Measurements from ENCODE around the gene MED6. TPM values are rescaled to one million over a fixed set of nuclear protein-coding genes. Genes with fewer than 3 reads are reported as not detected.

MED6 gene
- total RNA-seq, 1 experiment from 2014 or later, result 55.3 TPM

GRCh38 chr14:70646705-70647104, 46.2 kb upstream of the MED6 start:
- DNase-seq, result no peak
- Mint-ChIP-seq H3K27me3 (ENCODE audit: low read depth) (no peaks in the 10 kb centered on the region), H3K27ac (peak overlapping the region; percentile 92 to 94 (median 93)), H3K9me3 (no peaks in the 10 kb centered on the region), H3K4me1 (peaks cover 49 to 60% of the 10 kb centered on the region in 2 experiments), H3K36me3 (ENCODE audit: insufficient read depth in 1 of 3, low read depth in 3 of 3) (peaks cover 14 to 22% (median 20%) of the 10 kb centered on the region in 3 experiments), H3K4me3 (peak overlapping the region in 1 of 2 experiments; percentile 68; a peak in 3 of 5 replicates)
- no peak overlapping the region for H3K23ac ChIP-seq (ENCODE audit: insufficient read length, low read depth, low read length)
- H2BK12ac ChIP-seq (ENCODE audit: insufficient read length, low read depth, low read length), result no peak overlapping the region
- no peak overlapping the region for H3K4ac ChIP-seq (ENCODE audit: low read depth, low read length)
- no peaks in the 10 kb centered on the region for H3K27me3 ChIP-seq (ENCODE audit: insufficient read depth, low read length)
- no peak overlapping the region for H2BK120ac ChIP-seq (ENCODE audit: low read depth, low read length, poor library complexity, severe bottlenecking)
- H2AFZ ChIP-seq (ENCODE audit: low read length), result no peak overlapping the region
- H4K5ac ChIP-seq (ENCODE audit: insufficient read length, low read depth, low read length), result no peak overlapping the region
- no peak overlapping the region for H4K8ac ChIP-seq (replicated peaks; ENCODE audit: insufficient read length, low read depth, low read length)
- H3K79me2 ChIP-seq (ENCODE audit: insufficient read depth, low read length), result peaks cover 57% of the 10 kb centered on the region; the same call in 1 of the 2 replicates
- no peak overlapping the region for H3K18ac ChIP-seq (ENCODE audit: insufficient read length, low read depth, low read length)
- H3K23me2 ChIP-seq (ENCODE audit: insufficient read length, low read depth, low read length, poor library complexity, severe bottlenecking), result peaks cover 12% of the 10 kb centered on the region
- no peak overlapping the region for H3K56ac ChIP-seq (ENCODE audit: insufficient read length, low read depth, low read length)
- WGBS (ENCODE audit: extremely low coverage, insufficient read length, low lambda C conversion rate), result no CpG with 5 or more reads among the region's 2 CpGs
- no peak overlapping the region for H2BK20ac ChIP-seq (ENCODE audit: low read depth, low read length, poor library complexity, severe bottlenecking)
- no peaks in the 10 kb centered on the region for H4K20me1 ChIP-seq (ENCODE audit: control insufficient read depth, insufficient read depth, insufficient read length)
- H3K4me1 ChIP-seq (ENCODE audit: insufficient read depth, low read length), result peaks cover 26% of the 10 kb centered on the region
- H3K14ac ChIP-seq (ENCODE audit: insufficient read depth, low read length), result no peak overlapping the region
- peak overlapping the region; percentile 92 for H3K27ac ChIP-seq (ENCODE audit: insufficient read length, low read depth, low read length)
- peak overlapping the region; percentile 22 for H3K4me2 ChIP-seq (ENCODE audit: insufficient read depth, insufficient read length, low read length)
- H2BK5ac ChIP-seq (ENCODE audit: insufficient read length, low read length), result no peak overlapping the region
- H3T11ph ChIP-seq (ENCODE audit: low read length), result no peak overlapping the region
- no peak overlapping the region for H3K9ac ChIP-seq (ENCODE audit: extremely low read depth, insufficient read length, low read length)
- H3K9me3 ChIP-seq (ENCODE audit: control insufficient read depth, low read depth, low read length), result no peaks in the 10 kb centered on the region
- no peak overlapping the region for H4K91ac ChIP-seq (ENCODE audit: insufficient read length, low read depth, low read length)
- peaks cover 4% of the 10 kb centered on the region for H3K79me1 ChIP-seq (ENCODE audit: insufficient read depth, low read depth, low read length, poor library complexity, severe bottlenecking)
- no peak for TF ChIP-seq CTCF (conservative IDR thresholded peaks at IDR 0.05)
- H2AK5ac ChIP-seq (ENCODE audit: insufficient read length, low read length), result no peak overlapping the region
- no peak overlapping the region for H2BK15ac ChIP-seq (ENCODE audit: low read depth, low read length)
